ENCODE data around the gene GAB2.

Gene GAB2

GRCh38 chr11:78400702-78401101 is 16.9 kb downstream of the GAB2 start:
- H3K27me3 ChIP-seq = no peaks in the 10 kb centered on the region
- H3K36me3 ChIP-seq = no peaks in the 10 kb centered on the region; the same call in 1 of the 2 replicates
- H3K4me1 ChIP-seq = peaks cover 7% of the 10 kb centered on the region; the same call in 1 of the 2 replicates
- DNase-seq = no peak
- H3K4me3 ChIP-seq (ENCODE audit: low read depth, low read length) = no peak overlapping the region
- TF ChIP-seq, protein P1, sequence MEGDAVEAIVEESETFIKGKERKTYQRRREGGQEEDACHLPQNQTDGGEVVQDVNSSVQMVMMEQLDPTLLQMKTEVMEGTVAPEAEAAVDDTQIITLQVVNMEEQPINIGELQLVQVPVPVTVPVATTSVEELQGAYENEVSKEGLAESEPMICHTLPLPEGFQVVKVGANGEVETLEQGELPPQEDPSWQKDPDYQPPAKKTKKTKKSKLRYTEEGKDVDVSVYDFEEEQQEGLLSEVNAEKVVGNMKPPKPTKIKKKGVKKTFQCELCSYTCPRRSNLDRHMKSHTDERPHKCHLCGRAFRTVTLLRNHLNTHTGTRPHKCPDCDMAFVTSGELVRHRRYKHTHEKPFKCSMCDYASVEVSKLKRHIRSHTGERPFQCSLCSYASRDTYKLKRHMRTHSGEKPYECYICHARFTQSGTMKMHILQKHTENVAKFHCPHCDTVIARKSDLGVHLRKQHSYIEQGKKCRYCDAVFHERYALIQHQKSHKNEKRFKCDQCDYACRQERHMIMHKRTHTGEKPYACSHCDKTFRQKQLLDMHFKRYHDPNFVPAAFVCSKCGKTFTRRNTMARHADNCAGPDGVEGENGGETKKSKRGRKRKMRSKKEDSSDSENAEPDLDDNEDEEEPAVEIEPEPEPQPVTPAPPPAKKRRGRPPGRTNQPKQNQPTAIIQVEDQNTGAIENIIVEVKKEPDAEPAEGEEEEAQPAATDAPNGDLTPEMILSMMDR (IDR thresholded peaks at IDR 0.05; ENCODE audit: low read depth, low read length) = no peak
- H3K9me3 ChIP-seq = no peaks in the 10 kb centered on the region

DNA sequence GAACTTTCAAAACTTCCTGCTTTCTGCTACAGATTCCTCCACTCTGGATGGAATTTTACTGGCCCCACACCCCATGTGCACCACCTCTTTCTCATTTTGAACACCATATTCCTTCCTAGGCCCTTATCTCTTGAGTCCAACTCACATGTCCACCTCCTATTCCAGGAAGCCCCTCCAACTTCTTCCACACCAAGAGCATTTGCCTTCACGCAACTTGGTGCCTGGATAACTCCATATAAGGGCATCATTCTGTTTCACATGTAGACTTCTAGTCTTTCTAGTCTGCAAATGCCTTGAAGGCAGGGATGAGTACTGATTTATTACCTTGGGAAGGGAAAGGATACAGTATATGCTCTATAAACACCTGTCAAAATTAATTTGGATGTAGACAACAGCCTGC is 17.5 kb downstream of the GAB2 start:
- Histone ChIP-seq H3K4me3 (ENCODE audit: low read depth, low read length) (no peak overlapping the region), H3K9me3 (no peaks in the 10 kb centered on the region), H3K27me3 (no peaks in the 10 kb centered on the region), H3K36me3 (no peaks in the 10 kb centered on the region; the same call in 1 of the 2 replicates), H3K4me1 (peaks cover 7% of the 10 kb centered on the region; the same call in 1 of the 2 replicates)
- DNase-seq = no peak
- TF ChIP-seq, protein P1 (IDR thresholded peaks at IDR 0.05; ENCODE audit: low read depth, low read length) = no peak

GRCh38 chr11:78399136-78399535 is 18.5 kb downstream of the GAB2 start:
- TF ChIP-seq, protein P1 (IDR thresholded peaks at IDR 0.05; ENCODE audit: low read depth, low read length) = no peak
- no peak overlapping the region for H3K4me3 ChIP-seq (ENCODE audit: low read depth, low read length)
- no peaks in the 10 kb centered on the region for H3K9me3 ChIP-seq
- no peaks in the 10 kb centered on the region; the same call in 1 of the 2 replicates for H3K36me3 ChIP-seq
- peaks cover 7% of the 10 kb centered on the region; the same call in 1 of the 2 replicates for H3K4me1 ChIP-seq
- no peak for DNase-seq
- no peaks in the 10 kb centered on the region for H3K27me3 ChIP-seq

DNA sequence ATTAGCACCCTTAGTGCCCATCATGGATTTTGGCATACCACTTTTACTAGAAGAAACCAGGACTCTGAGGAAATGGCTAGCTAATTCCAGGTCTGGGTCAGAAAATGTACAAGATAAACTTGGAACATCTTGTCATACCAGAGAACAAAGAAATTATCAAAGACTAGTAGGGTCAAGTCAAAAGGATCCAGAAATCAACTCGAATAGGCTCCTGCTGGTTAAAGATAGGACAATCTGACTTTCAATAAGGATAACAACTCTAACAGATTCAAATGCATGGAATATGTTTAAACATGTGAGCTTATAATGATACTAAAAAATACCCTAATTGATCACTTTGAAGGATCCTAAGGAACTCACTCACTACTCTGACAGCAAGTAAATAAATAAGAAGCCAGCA is 18.9 kb downstream of the GAB2 start:
- H3K9me3 ChIP-seq = no peaks in the 10 kb centered on the region
- H3K4me3 ChIP-seq (ENCODE audit: low read depth, low read length) = no peak overlapping the region
- TF ChIP-seq, protein P1 (IDR thresholded peaks at IDR 0.05; ENCODE audit: low read depth, low read length) = no peak
- H3K27me3 ChIP-seq = no peaks in the 10 kb centered on the region
- H3K4me1 ChIP-seq = peaks cover 7% of the 10 kb centered on the region; the same call in 1 of the 2 replicates
- no peak for DNase-seq
- no peaks in the 10 kb centered on the region; the same call in 1 of the 2 replicates for H3K36me3 ChIP-seq

DNA sequence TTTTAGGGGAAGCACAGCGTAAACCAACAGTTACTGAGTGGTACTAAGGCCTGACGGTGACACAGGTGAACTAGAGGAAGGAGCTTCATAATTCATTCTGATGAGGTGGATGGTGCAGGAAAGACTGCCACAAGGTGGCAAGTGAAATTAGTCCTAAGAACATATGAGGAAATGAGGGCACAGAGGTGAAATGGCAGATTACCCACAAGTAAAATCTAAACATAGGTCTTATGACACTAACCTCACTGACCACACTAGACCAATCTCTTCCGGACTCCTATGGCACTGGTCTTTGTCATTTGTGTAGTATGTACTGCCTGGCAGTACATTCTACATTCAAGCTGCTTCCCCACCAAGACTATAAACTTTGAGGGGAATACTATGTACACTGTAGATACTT is 20.2 kb downstream of the GAB2 start:
- H3K4me1 ChIP-seq = peaks cover 7% of the 10 kb centered on the region; the same call in 1 of the 2 replicates
- H3K36me3 ChIP-seq = no peaks in the 10 kb centered on the region; the same call in 1 of the 2 replicates

GRCh38 chr11:78395597-78395996 is 22.0 kb downstream of the GAB2 start:
- no peaks in the 10 kb centered on the region for H3K27me3 ChIP-seq
- H3K4me3 ChIP-seq (ENCODE audit: low read depth, low read length) = no peak overlapping the region
- H3K9me3 ChIP-seq = no peaks in the 10 kb centered on the region
- TF ChIP-seq, protein P1 (IDR thresholded peaks at IDR 0.05; ENCODE audit: low read depth, low read length) = no peak
- no peaks in the 10 kb centered on the region; the same call in 1 of the 2 replicates for H3K4me1 ChIP-seq
- H3K36me3 ChIP-seq = no peaks in the 10 kb centered on the region; the same call in 1 of the 2 replicates
- DNase-seq = no peak

More for the DNA sequence above, 20.2 kb downstream of the GAB2 start:
- H3K9me3 ChIP-seq = no peaks in the 10 kb centered on the region
- no peak overlapping the region for H3K4me3 ChIP-seq (ENCODE audit: low read depth, low read length)
- TF ChIP-seq, protein P1 (IDR thresholded peaks at IDR 0.05; ENCODE audit: low read depth, low read length) = no peak
- no peak for DNase-seq
- H3K27me3 ChIP-seq = no peaks in the 10 kb centered on the region
